ENCODE data around the gene IL1RL2.

GRCh38 chr2:102176172-102176571 lies 10.7 kb upstream of the IL1RL2 start:
- no peak for TF ChIP-seq CTCF (IDR thresholded peaks at IDR 0.05)
- TF ChIP-seq POLR2A (IDR thresholded peaks at IDR 0.05): no peak

Data from lower leg skin (tissue), 3 donors.